ENCODE results near the gene GCN1. TPM values are rescaled to one million over a fixed set of nuclear protein-coding genes. Genes with fewer than 3 reads are reported as not detected.

GCN1 gene
- total and polyA plus RNA-seq, 2 of the 8 experiments (the other 6 are each of a cell fraction or from before 2014, with no cell fraction given), result 61.4 to 133 TPM

- H4K5ac ChIP-seq (ENCODE audit: insufficient read length, low read depth, low read length), result no peak overlapping the region
- ChIA-PET CTCF (ENCODE audit: partially characterized antibody) (interaction anchor here (1.2 kb wide), 1 partner anchor 14 kb away, joined by 3 read pairs; no protein-coding TSS in a partner anchor), POLR2A (ENCODE audit: partially characterized antibody) (interaction anchor here (1.2 to 11.2 kb wide), 6 partner anchors 9 to 43 kb away, joined by 3 to 82 read pairs (median 8); partner anchors contain the start of genes GCN1 and RPLP0)
- H3K4me2 ChIP-seq (ENCODE audit: insufficient read depth in 1 of 2, low read depth in 2 of 2, low read length in 2 of 2), result no peak overlapping the region
- no peak overlapping the region for H2BK5ac ChIP-seq (ENCODE audit: low read depth, low read length)
- H3K14ac ChIP-seq (ENCODE audit: insufficient read length), result no peak overlapping the region
- H2BK20ac ChIP-seq (ENCODE audit: low read length), result no peak overlapping the region
- H3K27ac ChIP-seq (ENCODE audit: low read depth, low read length), result no peak overlapping the region
- H3K18ac ChIP-seq (ENCODE audit: extremely low read depth, low read length), result no peak overlapping the region
- no peak overlapping the region for H3K23ac ChIP-seq (ENCODE audit: insufficient read length)
- H3K27me3 ChIP-seq (replicated peaks in 1 of 4; ENCODE audit: control insufficient read depth in 3 of 4, extremely low read depth in 1 of 4, insufficient read depth in 3 of 4, low read length in 3 of 4), result no peaks in the 10 kb centered on the region
- no peaks in the 10 kb centered on the region for H3K9me3 ChIP-seq (ENCODE audit: insufficient read depth in 2 of 2, low read depth in 1 of 2, low read length in 1 of 2)
- no peaks in the 10 kb centered on the region for H3K79me2 ChIP-seq (ENCODE audit: control insufficient read depth in 1 of 2, insufficient read depth in 2 of 2, low read length in 2 of 2)
- H3K4me1 ChIP-seq (replicated peaks in 1 of 4; ENCODE audit: control insufficient read depth in 3 of 4, insufficient read depth in 4 of 4, low read length in 3 of 4), result no peaks in the 10 kb centered on the region
- H3K56ac ChIP-seq (replicated peaks; ENCODE audit: insufficient read length, low read depth, low read length), result no peak overlapping the region
- FAIRE-seq (no peak), DNase-seq (ENCODE audit: low read depth in 1 of 2, low spot score in 2 of 2) (no peak)
- H4K91ac ChIP-seq (replicated peaks; ENCODE audit: insufficient read length, low read length), result no peak overlapping the region
- 94% methylated on average over 11 of the region's 11 CpGs; no CpG with 5 or more reads in 1 of the 2 experiments for WGBS, 2 experiments (ENCODE audit: extremely low coverage in 1 of 2, insufficient coverage in 1 of 2, insufficient read length in 1 of 2, insufficient replicate concordance in 2 of 2, low coverage in 1 of 2, low lambda C conversion rate in 2 of 2, missing lambda C conversion rate in 1 of 2)
- H4K20me1 ChIP-seq (replicated peaks in 1 of 2; ENCODE audit: control insufficient read depth in 1 of 2, insufficient read depth in 2 of 2, low read length in 2 of 2), result peaks cover 3 to 16% of the 10 kb centered on the region in 2 experiments
- H3K9ac ChIP-seq (replicated peaks in 1 of 4; ENCODE audit: extremely low read depth in 1 of 4, low read depth in 3 of 4, low read length in 3 of 4), result no peak overlapping the region
- no peak overlapping the region for H2BK15ac ChIP-seq (ENCODE audit: low read length)
- H2AFZ ChIP-seq (ENCODE audit: low read length), result no peak overlapping the region
- no peak overlapping the region for H2BK120ac ChIP-seq (replicated peaks; ENCODE audit: low read depth, low read length)
- H3K4me3 ChIP-seq (ENCODE audit: extremely low read depth in 1 of 4, insufficient read depth in 2 of 4, low read depth in 3 of 4, low read length in 4 of 4), result no peak overlapping the region
- peaks cover 62 to 98% (median 91%) of the 10 kb centered on the region in 4 experiments for H3K36me3 ChIP-seq (ENCODE audit: control insufficient read depth in 2 of 4, insufficient read depth in 4 of 4, low read length in 3 of 4)
- H2AK5ac ChIP-seq (ENCODE audit: low read depth, low read length), result no peak overlapping the region
- H3K4ac ChIP-seq (replicated peaks; ENCODE audit: insufficient read length, low read depth, low read length), result no peak overlapping the region
- peaks cover 2% of the 10 kb centered on the region; the same call in 1 of the 2 replicates for H3K79me1 ChIP-seq (ENCODE audit: low read depth, low read length)
- H2BK12ac ChIP-seq (ENCODE audit: low read depth, low read length), result no peak overlapping the region
- no peak overlapping the region for H4K8ac ChIP-seq (ENCODE audit: extremely low read depth, insufficient read depth, low read length)
- H3K23me2 ChIP-seq (ENCODE audit: low read depth, low read length), result no peaks in the 10 kb centered on the region
- TF ChIP-seq RAD21 (IDR thresholded peaks at IDR 0.05 in 1 of 2, conservative IDR thresholded peaks at IDR 0.05 in 1 of 2; ENCODE audit: low read depth in 2 of 2, low read length in 2 of 2) (no peak), RFX5 (IDR thresholded peaks at IDR 0.05; ENCODE audit: borderline replicate concordance, low read depth, low read length) (no peak), MAX (IDR thresholded peaks at IDR 0.05) (no peak), MAFK (IDR thresholded peaks at IDR 0.05; ENCODE audit: low read depth, low read length) (no peak), BACH1 (IDR thresholded peaks at IDR 0.05; ENCODE audit: low read length) (no peak), SP1 (IDR thresholded peaks at IDR 0.05; ENCODE audit: low read depth, low read length) (no peak), EP300 (IDR thresholded peaks at IDR 0.05; ENCODE audit: borderline replicate concordance in 1 of 2, low read depth in 2 of 2, low read length in 2 of 2) (no peak), CTCF (IDR thresholded peaks at IDR 0.05; ENCODE audit: control extremely low read depth in 1 of 3, insufficient read depth in 1 of 3, low read depth in 1 of 3, low read length in 3 of 3) (no peak), KDM1A (IDR thresholded peaks at IDR 0.05; ENCODE audit: borderline replicate concordance, low read length) (no peak), GABPA (IDR thresholded peaks at IDR 0.05; ENCODE audit: borderline replicate concordance, insufficient read depth, low read length) (no peak), JUND (IDR thresholded peaks at IDR 0.05; ENCODE audit: low read length) (no peak)
Observed at GRCh38 chr12:120157678-120158077, 36.8 kb downstream of the GCN1 start.

Measured in H1 (cell line).